Lower lobe of right lung (tissue), 2 donors: ENCODE data around the gene LSP1. TPM values are rescaled to one million over a fixed set of nuclear protein-coding genes. Genes with fewer than 3 reads are reported as not detected.

Source experiments
- ATAC-seq, 2 donors: fragments of 200-7000 bp; cut with Tn5 transposase; one replicate each; pipeline ENCODE4 v1.9.1; 2020 to 2022; ENCODE audit warnings: mild to moderate bottlenecking in 2 of 2, moderate library complexity in 2 of 2
- DNase-seq: peaks from one replicate; pipeline ENCODE4 v3.0.0-alpha.2; 2020
- H3K27ac ChIP-seq: fragments of 200-600 bp; one replicate; pipeline ENCODE4 v1.8.0; 2022
- H3K27me3 ChIP-seq: fragments of 200-600 bp; one replicate; pipeline ENCODE4 v1.8.0; 2022; ENCODE audit warnings: low read depth
- H3K36me3 ChIP-seq: fragments of 200-600 bp; one replicate; pipeline ENCODE4 v1.8.0; 2022; ENCODE audit warnings: mild to moderate bottlenecking
- H3K4me1 ChIP-seq: fragments of 200-600 bp; one replicate; pipeline ENCODE4 v1.8.0; 2022
- H3K4me3 ChIP-seq: fragments of 200-600 bp; one replicate; pipeline ENCODE4 v1.8.0; 2022; ENCODE audit warnings: mild to moderate bottlenecking
- H3K9me3 ChIP-seq: fragments of 200-600 bp; one replicate; pipeline ENCODE4 v1.8.0; 2022
- intact Hi-C: fragments of 100-400 bp; cut with DNase I; formaldehyde crosslinking; loops from one replicate; pipeline ENCODE4 v1.11.0; 2022
- total RNA-seq: library from RNA; stranded (reverse); fragmentation: NEBNext Ultra II Directional; extraction: Animal tissue kit (Norgen Biotek cat#: 25700); gene quantifications from one replicate; pipeline ENCODE4 v1.2.1, GENCODE V29; 2021
- TF ChIP-seq, protein P1 (sequence below): fragments of 200-600 bp; IDR thresholded peaks from one replicate; pipeline ENCODE4 v1.8.0; 2022; ENCODE audit warnings: antibody characterized with exemption, mild to moderate bottlenecking
- donor health status: DM: no; HTN: yes; CAD: no; lungs with severe emphysema.

Gene LSP1
- total RNA-seq, 1 donor from 2014 or later = 90.4 TPM

DNA sequence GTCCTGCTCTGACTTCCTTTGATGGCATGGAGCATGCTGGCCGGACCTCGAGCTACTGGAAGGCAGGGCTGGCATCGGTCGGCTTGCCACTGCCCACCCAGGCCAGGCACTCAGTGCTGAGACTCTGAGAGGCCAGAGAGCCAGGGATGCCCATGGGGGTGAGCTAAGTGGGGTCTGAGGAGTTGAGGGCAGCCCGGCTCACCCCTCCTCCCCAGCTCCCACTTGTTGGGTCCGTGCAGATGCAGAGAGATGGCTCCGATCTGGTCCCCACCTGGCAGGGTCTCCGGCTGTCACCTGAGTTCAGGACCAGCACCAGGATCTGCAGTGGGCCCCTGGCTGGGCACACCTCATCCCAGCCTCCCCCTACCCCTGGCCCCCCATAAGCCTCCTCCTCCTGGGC lies 13.3 kb downstream of the LSP1 start:
- H3K4me1 ChIP-seq = peaks cover 42% of the 10 kb centered on the region
- intact Hi-C loops = no loop called here
- no peak overlapping the region for H3K4me3 ChIP-seq
- H3K27me3 ChIP-seq = peaks cover 27% of the 10 kb centered on the region
- H3K27ac ChIP-seq = no peak overlapping the region
- no peaks in the 10 kb centered on the region for H3K9me3 ChIP-seq
- DNase-seq (peak; percentile 30), ATAC-seq (no peak)
- H3K36me3 ChIP-seq = no peaks in the 10 kb centered on the region
- TF ChIP-seq, protein P1, sequence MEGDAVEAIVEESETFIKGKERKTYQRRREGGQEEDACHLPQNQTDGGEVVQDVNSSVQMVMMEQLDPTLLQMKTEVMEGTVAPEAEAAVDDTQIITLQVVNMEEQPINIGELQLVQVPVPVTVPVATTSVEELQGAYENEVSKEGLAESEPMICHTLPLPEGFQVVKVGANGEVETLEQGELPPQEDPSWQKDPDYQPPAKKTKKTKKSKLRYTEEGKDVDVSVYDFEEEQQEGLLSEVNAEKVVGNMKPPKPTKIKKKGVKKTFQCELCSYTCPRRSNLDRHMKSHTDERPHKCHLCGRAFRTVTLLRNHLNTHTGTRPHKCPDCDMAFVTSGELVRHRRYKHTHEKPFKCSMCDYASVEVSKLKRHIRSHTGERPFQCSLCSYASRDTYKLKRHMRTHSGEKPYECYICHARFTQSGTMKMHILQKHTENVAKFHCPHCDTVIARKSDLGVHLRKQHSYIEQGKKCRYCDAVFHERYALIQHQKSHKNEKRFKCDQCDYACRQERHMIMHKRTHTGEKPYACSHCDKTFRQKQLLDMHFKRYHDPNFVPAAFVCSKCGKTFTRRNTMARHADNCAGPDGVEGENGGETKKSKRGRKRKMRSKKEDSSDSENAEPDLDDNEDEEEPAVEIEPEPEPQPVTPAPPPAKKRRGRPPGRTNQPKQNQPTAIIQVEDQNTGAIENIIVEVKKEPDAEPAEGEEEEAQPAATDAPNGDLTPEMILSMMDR = no peak

DNA sequence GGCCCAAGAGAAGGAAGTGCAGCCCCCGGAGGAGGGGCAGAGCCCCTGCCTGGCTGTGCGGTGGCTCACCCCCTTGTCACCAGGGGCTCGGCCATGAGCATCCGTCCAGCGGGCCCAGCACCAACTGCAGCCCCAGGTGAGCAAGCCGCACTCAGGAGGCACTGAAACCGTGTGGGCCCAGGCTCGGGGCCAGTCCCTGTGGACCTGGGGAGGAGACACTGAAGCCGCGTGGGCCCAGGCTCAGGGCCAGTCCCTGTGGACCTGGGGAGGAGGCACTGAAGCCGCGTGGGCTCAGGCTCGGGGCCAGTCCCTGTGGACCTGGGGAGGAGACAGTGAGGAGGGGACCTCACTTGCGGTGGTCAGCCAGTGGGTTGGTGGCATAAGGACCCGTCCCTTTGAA lies 13.9 kb downstream of the LSP1 start:
- ATAC-seq (no peak), DNase-seq (peak; percentile 30)
- Histone ChIP-seq H3K4me1 (peaks cover 42% of the 10 kb centered on the region), H3K4me3 (no peak overlapping the region), H3K36me3 (no peaks in the 10 kb centered on the region), H3K9me3 (no peaks in the 10 kb centered on the region), H3K27ac (no peak overlapping the region), H3K27me3 (peaks cover 29% of the 10 kb centered on the region)
- TF ChIP-seq, protein P1 = no peak
- intact Hi-C loops = no loop called here

DNA sequence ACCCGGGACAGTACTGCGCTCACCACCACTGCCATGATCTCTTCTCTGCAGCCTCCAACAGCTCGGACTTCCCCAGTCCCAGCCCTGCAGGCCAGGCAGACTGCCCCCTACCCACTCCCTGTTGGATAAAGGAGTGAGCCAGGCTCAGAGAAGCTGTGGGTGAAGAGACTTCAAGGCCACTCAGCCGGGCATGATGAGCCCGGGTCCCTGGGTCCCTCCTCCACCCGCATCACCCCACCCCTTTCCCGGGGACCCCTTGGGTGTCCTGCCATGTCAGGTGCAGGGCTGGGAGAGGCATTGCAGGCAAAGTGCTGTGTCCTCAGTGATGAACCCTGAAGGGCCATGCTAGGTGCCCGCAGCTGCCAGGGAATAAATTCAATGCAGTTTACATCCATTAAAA lies 14.5 kb downstream of the LSP1 start:
- TF ChIP-seq, protein P1 = no peak
- H3K27ac ChIP-seq = no peak overlapping the region
- intact Hi-C loops = no loop called here

DNA sequence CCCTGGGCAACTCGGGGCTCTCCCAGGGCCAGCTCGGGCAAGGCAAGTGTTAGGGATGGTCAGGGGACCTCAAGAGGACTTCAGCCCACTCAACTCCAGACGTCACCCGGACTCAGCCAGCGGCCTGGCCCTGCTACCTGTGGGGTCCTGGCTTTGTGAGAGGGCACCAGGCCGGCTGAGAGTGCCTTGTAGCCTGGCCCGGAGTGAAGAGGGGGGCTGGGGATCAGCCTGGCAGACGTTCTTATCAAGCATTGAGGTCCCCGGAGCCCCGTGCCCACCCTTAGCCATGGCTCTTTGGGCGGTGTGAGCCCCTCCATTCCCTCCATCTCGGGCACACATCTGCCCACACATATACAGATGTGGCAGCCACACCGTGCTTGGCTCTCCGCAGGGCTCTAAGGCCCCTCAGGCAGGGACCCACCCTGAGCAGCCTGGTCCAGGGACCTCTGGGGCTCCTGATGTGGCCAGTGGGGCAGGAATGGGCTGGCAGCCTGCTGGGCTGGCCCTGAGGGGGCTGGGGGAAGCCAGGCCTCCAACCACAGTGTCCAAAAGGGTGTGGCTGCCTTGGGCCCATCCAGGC lies 15.3 kb downstream of the LSP1 start:
- peak; percentile 41 for DNase-seq
- no peak overlapping the region for H3K4me3 ChIP-seq
- H3K36me3 ChIP-seq = no peaks in the 10 kb centered on the region
- no peak overlapping the region for H3K27ac ChIP-seq
- H3K4me1 ChIP-seq = peaks cover 38% of the 10 kb centered on the region
- ATAC-seq = no peak
- TF ChIP-seq, protein P1 = no peak
- intact Hi-C loops = no loop called here
- H3K27me3 ChIP-seq = peaks cover 29% of the 10 kb centered on the region
- no peaks in the 10 kb centered on the region for H3K9me3 ChIP-seq

More for the DNA sequence above, 14.5 kb downstream of the LSP1 start:
- H3K27me3 ChIP-seq = peaks cover 29% of the 10 kb centered on the region
- H3K4me1 ChIP-seq = peaks cover 42% of the 10 kb centered on the region
- ATAC-seq (no peak), DNase-seq (no peak)
- H3K9me3 ChIP-seq = no peaks in the 10 kb centered on the region
- H3K36me3 ChIP-seq = no peaks in the 10 kb centered on the region
- H3K4me3 ChIP-seq = no peak overlapping the region

DNA sequence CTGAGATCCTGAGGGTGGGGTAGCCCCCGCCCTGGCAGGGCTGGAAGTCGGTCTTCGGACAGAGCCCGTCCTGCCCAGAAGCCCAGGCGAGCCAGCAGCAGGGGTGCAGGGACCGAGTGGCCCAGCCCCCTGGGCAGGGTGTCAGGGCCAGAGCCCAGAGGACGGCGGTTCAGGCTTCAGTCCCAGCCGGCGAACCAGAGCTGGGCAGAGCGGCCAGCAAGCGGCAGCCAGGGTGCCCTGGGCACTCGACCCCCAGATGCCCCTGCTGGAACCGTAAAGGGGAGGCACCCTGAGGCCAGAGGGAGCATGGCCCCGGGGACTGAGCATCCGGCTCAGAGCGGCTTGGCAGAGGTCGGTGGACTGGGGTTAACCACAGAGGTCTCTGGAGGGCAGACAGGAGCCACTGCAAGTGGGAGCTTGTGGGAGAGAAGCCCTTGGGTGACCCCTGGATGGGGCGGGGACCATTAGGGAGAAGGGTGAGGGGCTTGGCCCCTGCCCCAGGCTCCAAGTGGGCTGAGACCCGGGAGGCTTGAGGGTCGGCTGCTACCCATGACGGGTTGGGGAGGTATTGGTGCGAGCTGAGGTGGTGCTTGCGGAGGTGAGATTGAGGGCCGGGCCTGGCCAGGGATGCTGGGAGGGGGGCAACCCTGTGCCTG lies 15.9 kb downstream of the LSP1 start:
- TF ChIP-seq, protein P1 = no peak
- peak; percentile 31 for DNase-seq
- Histone ChIP-seq H3K27me3 (peaks cover 29% of the 10 kb centered on the region), H3K9me3 (no peaks in the 10 kb centered on the region), H3K27ac (no peak overlapping the region), H3K36me3 (no peaks in the 10 kb centered on the region), H3K4me3 (peak overlapping the region; percentile 28), H3K4me1 (peaks cover 32% of the 10 kb centered on the region)
- no peak for ATAC-seq
- intact Hi-C loops = no loop called here
